GM12891 (cell line): ENCODE data around the gene PCMTD2.

Experiments used
- PAX5 ChIP-seq: IDR thresholded peaks from 2 replicates; pipeline ENCODE4 v1.6.1; 2011; ENCODE audit warnings: low read length, moderate library complexity, mild to moderate bottlenecking; ENCODE audit not compliant: insufficient read depth, severe bottlenecking
- POLR2A ChIP-seq: IDR thresholded peaks from 2 replicates; pipeline ENCODE4 v1.6.1; 2011; ENCODE audit warnings: low read depth, low read length, control low read depth
- POLR2AphosphoS5 ChIP-seq: IDR thresholded peaks from 2 replicates; pipeline ENCODE4 v1.6.1; 2011; ENCODE audit warnings: low read depth, low read length, control low read depth
- POU2F2 ChIP-seq: IDR thresholded peaks from 2 replicates; pipeline ENCODE4 v1.6.1; 2011; ENCODE audit warnings: low read depth, mild to moderate bottlenecking, control low read depth, low read length, moderate library complexity
- SPI1 ChIP-seq: IDR thresholded peaks from 2 replicates; pipeline ENCODE4 v1.6.1; 2011; ENCODE audit warnings: low read depth, low read length, control low read depth
- TAF1 ChIP-seq: IDR thresholded peaks from 2 replicates; pipeline ENCODE4 v1.6.1; 2011; ENCODE audit warnings: low read depth, low read length, control low read depth

DNA sequence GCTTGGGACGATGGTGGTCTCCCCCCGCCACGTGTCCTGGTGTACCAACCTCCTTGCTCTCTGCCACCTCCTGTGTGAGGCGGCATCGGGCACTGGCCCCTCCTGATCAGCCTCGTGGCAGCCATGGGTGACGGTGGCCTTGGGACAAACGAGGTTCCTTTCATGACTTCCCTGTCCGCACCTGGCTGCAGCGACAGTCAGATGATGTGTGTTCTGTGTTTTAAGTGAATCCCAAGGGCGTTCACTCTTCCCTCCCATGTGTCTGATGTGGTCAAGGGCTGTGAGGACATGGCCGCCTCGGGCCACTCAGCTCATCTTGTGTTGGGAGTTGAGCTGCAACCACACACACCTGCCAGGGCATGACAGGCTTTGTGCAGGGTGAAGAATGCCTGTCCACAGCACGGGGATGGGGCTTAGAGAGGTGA is 30.4 kb upstream of the PCMTD2 start:
- TF ChIP-seq TAF1 (no peak), SPI1 (no peak), POLR2AphosphoS5 (no peak), POLR2A (no peak), PAX5 (no peak), POU2F2 (no peak)
